ENCODE results near the gene LAMC3.

LAMC3 gene

GRCh38 chr9:131060900-131061630 lies 52.1 kb downstream of the LAMC3 start:
- H3K4me3 ChIP-seq (ENCODE audit: low read depth, low read length) = no peak overlapping the region
- TF ChIP-seq, protein P1, sequence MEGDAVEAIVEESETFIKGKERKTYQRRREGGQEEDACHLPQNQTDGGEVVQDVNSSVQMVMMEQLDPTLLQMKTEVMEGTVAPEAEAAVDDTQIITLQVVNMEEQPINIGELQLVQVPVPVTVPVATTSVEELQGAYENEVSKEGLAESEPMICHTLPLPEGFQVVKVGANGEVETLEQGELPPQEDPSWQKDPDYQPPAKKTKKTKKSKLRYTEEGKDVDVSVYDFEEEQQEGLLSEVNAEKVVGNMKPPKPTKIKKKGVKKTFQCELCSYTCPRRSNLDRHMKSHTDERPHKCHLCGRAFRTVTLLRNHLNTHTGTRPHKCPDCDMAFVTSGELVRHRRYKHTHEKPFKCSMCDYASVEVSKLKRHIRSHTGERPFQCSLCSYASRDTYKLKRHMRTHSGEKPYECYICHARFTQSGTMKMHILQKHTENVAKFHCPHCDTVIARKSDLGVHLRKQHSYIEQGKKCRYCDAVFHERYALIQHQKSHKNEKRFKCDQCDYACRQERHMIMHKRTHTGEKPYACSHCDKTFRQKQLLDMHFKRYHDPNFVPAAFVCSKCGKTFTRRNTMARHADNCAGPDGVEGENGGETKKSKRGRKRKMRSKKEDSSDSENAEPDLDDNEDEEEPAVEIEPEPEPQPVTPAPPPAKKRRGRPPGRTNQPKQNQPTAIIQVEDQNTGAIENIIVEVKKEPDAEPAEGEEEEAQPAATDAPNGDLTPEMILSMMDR (IDR thresholded peaks at IDR 0.05; ENCODE audit: borderline replicate concordance, insufficient read depth, low read depth, low read length) = no peak

GRCh38 chr9:131062969-131063368 lies 54.0 kb downstream of the LAMC3 start:
- TF ChIP-seq, protein P1 (IDR thresholded peaks at IDR 0.05; ENCODE audit: borderline replicate concordance, insufficient read depth, low read depth, low read length) = no peak
- H3K4me3 ChIP-seq (ENCODE audit: low read depth, low read length) = no peak overlapping the region

DNA sequence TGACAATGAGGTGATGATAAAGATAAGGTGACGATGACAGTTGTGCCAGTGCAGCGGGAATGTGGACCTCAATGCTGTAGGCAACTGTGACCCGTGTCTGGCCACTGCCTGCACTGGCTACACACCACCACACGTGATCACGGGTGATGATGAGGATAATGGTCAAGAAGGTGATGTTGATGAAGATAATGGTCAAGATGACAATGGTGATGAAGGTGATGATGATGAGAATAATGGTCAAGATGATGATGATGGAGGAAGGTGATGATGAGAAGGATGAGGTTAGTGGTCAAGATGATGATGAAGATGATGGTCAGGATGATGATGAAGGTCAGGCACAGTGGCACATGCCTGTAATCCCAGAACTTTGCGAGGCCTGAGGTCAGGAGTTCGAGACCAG lies 56.6 kb downstream of the LAMC3 start:
- TF ChIP-seq, protein P1 (IDR thresholded peaks at IDR 0.05; ENCODE audit: borderline replicate concordance, insufficient read depth, low read depth, low read length) = no peak
- H3K4me3 ChIP-seq (ENCODE audit: low read depth, low read length) = no peak overlapping the region

GRCh38 chr9:131067625-131068024 lies 58.7 kb downstream of the LAMC3 start:
- H3K4me3 ChIP-seq (ENCODE audit: low read depth, low read length) = no peak overlapping the region
- TF ChIP-seq, protein P1 (IDR thresholded peaks at IDR 0.05; ENCODE audit: borderline replicate concordance, insufficient read depth, low read depth, low read length) = no peak

DNA sequence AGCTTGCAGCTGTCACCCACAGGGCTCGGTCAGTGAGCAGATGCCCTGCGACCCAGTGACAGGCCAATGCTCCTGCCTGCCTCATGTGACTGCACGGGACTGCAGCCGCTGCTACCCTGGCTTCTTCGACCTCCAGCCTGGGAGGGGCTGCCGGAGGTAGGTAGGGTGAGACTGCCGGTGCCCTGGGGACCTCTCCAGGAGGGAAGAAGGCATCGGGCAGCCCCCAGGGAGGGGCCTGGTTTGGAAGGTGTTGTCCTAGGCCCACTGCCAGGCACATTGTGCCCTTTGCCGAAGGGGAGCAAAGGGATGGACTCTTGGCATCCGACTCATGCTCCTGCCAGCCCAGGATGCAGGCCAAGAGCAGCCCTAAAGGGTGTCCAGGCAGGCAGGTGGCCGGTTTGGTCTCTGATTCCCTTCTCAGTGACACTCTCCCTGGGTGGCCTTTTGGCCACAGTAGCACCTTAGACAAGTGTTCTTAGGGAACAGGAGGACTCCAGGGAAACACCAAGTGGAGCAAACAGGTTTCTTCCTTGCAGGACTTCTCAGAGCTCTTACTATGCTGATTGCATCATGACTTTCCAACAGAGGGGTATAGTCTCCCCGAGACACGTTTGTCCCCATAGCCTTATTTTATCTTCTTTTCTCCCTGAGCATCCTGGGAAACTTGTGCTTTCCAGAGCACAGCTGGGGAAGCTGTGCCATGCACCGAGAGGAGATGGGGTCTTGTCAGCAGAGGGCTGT lies 59.3 kb downstream of the LAMC3 start:
- TF ChIP-seq, protein P1 (IDR thresholded peaks at IDR 0.05; ENCODE audit: borderline replicate concordance, insufficient read depth, low read depth, low read length) = no peak
- no peak overlapping the region for H3K4me3 ChIP-seq (ENCODE audit: low read depth, low read length)

GRCh38 chr9:131069699-131070098 lies 60.7 kb downstream of the LAMC3 start:
- no peak overlapping the region for H3K4me3 ChIP-seq (ENCODE audit: low read depth, low read length)
- TF ChIP-seq, protein P1 (IDR thresholded peaks at IDR 0.05; ENCODE audit: borderline replicate concordance, insufficient read depth, low read depth, low read length) = no peak
